Iris pigment epithelial cell (primary cell): ENCODE results near the gene PLXNB3.

Source experiments
- DNase-seq: peaks from one replicate; pipeline ENCODE4 v3.0.0-alpha.2; 2011; ENCODE audit warnings: low read depth

Gene PLXNB3

DNA sequence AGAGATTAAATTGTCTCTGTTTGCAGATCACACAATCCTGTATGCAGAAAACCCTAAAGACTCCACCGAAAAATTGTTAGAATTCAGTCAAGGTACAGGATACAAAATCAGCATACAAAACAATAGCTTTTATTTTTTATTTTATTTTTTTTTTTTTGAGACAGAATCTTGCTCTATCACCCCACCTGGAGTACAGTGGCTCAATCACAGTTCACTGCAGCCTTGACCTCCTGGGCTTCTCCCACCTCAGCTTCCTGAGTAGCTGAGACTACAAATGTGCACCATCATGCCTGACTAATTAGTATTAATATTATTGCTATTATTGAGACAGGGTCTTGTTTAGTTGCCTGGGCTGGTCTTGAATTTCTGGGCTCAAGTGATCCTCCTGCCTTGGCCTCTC, 8.9 kb upstream of the PLXNB3 start:
- no peak for DNase-seq

DNA sequence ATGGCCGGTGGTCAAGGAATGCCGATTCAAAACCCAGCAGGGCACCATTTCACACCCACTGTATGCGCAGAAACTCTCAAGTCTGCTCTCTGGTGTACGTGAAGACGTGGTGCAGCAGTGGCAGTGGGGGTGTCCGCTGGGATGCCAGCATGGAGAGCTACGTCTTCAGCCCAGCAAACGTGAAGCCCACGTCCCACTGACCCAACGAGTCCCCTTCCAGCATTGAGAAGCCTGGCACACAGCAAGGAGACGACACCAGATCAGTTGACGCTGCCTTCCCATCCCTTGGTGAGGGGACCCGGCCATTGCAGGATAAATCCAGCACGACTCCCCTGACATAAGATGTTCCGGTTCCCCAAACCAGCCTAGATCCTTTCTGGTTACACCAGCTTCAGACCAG, 2.2 kb upstream of the PLXNB3 start:
- DNase-seq = no peak

DNA sequence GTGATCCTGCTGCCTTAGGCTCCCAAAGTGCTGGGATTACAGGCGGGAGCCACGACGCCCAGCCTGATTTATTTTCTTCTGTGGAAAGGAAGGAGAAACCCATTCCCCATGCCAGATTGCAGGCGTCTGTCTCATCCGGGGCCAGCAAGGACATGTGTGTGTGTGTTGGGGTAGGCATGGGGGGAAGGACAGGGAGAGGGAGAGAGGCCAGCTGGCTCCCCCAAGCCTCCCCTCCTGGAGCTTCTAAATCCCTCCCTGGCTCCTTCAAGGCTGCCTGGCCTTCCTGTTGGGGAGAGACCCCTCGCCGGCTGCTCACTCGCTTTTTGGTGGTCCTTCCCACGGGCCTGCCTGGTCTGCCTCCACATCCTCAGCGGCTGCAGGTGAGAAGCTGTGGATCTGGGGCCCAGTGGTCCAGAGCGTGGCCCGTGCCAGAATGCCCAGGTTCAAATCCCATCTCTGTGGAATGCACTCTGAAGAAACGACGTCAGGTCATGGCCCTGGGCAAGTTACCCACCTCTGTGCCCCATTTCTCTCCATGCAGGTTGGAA, 1.3 kb upstream of the PLXNB3 start:
- DNase-seq = no peak

DNA sequence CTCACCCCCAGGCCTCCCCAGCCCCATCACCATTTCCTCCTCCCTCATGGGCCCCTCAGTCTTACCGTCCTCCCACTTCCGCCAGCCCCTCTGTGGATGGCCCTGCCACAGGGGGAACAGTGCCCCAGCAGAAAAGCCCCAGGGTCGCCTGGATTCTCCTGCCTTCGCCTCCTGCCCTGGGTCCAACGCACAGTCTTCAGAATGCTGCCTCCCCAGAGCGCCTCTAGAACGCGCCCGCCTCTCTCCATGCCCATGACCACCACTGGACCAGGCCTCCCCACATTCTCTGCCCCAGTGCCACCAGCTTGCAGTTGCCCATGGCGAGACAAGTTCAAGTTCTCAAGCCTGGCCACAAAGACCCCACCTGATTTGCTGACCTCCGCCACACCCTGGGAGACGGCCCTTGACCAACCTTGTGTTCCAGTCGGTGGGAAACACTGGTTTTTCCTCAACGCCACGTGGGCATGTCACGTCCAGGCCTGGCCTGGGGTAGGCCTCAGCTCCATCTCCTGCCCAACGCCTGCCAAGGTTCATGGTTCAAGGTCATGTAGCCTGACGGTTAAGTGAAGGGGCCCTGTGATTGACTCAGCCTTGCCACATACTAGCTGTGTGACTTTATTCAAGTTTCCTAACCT, 634 bp upstream of the PLXNB3 start:
- DNase-seq = no peak

DNA sequence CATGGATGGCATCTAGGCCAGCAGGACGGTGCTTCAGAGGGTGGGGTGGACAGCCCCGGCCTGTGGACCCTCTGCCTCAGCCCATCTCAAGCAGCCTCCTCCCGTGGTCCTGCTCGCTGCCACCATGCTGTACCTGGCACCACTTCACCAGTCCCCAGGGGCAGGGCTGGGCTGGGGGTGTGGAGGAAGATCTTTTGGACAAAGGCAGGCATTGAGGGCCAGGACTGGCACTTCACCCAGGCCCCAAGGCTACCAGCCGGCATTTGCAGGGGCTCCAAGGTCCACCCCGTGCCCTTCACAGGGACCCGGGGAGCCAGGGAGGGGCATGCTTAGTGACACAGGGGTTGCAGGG, 713 bp downstream of the PLXNB3 start:
- DNase-seq = no peak

DNA sequence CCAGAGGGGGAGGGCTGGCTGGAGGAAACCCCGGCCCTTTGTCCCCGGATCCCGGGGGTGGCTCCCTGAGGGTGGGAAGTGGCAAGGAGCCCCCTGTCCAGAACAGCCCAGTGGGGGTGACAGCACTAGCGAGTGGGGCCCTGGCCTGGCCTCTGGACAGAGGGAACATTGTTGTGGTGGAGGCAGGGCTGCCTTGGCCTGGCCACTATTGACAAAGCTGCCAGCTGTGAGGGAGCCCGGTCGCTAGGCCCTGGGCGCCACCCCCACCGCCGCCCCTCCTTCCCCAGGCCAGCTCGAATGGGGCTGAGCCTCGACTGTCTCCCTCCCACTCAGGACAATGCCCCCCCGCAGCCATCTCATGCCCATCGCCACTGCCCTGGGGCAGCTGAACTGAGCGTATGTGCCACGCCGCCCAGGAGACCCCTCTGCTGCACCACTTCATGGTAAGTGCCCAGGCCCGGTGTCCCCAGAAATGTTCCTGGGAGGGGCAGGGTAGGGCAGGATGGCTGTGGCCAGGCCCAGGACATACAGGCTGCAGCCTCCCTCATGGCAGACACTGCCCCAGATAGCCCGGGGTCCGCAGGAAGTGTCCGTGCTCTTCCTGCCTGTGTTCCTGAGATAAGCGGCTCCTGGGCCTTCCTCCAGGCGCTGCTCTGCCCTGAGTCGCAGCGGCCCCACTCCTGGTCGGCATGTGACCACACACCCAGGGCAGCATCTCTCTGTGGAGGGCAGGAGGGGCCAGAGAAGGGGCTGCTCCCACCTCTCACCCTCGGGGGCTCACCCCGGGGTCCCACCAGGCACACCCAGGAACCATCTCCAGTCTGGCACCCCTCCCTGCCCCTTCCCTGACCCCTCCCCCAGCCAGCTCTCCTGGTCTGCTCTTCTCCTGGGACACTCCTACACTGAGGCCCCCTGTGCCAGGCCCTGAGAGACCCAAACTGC, 1.4 kb downstream of the PLXNB3 start:
- DNase-seq = no peak

DNA sequence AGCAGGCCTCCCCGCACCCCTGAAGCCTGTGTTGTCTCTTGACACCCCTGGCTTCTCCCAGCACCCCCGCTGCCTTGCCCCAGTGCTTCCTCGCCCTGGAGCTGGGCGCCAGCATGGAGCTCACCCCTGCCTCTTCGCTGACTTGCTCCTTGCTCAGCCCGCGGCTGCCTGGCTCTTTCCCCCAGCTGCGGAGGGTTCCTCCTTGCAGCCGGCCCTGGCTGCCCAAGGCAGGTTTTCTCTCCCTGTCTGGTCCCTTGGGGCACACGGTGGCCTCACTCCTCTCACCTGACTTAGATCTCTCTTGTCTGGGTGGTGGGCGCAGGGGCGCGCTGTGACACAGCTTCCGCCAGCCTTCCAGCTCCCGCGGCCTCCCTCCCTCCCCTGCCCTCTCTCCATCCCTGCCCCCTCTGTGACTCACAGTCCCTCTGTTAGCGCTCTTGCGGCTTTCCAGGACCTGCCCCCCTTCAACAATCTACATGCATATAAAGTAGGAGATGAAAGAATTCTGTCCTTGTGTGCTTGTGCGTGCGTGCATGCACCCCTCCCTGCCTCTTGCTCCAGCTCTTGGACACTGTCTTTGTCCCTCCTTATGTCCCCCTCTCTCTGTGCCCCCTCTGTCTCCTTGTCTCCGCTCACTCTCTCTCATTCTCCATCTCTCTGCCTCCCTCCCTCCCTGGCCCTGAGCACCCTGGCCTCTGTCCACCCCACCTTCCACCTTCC, 2.2 kb downstream of the PLXNB3 start:
- peak; percentile 71 for DNase-seq

DNA sequence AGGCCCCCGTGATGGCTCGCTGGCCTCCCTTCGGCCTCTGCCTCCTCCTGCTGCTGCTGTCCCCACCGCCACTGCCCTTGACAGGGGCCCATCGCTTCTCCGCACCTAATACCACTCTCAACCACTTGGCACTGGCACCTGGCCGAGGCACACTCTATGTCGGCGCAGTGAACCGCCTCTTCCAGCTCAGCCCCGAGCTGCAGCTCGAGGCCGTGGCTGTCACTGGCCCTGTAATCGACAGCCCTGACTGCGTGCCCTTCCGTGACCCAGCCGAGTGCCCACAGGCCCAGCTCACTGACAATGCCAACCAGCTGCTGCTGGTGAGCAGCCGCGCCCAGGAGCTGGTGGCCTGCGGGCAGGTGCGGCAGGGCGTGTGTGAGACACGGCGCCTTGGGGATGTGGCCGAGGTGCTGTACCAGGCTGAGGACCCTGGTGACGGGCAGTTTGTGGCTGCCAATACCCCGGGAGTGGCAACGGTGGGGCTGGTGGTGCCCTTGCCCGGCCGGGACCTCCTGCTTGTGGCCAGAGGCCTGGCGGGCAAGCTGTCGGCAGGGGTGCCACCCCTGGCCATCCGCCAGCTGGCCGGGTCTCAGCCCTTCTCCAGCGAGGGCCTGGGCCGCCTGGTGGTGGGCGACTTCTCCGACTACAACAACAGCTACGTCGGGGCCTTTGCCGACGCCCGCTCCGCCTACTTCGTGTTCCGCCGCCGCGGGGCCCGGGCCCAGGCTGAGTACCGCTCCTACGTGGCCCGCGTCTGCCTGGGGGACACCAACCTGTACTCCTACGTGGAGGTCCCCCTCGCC, 3.0 kb downstream of the PLXNB3 start:
- DNase-seq = no peak

DNA sequence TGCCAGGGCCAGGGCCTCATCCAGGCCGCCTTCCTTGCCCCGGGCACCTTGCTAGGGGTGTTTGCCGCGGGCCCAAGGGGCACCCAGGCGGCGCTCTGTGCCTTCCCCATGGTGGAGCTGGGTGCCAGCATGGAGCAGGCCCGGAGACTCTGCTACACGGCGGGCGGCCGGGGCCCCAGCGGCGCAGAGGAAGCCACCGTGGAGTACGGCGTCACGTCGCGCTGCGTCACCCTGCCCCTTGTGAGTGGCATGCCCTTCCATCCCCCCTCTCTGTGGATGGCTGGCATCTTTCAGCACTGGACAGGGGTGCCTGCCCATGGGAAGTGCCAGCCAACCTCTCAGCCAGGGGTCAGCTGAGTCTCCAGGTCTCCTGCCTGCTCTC, 3.6 kb downstream of the PLXNB3 start:
- no peak for DNase-seq

DNA sequence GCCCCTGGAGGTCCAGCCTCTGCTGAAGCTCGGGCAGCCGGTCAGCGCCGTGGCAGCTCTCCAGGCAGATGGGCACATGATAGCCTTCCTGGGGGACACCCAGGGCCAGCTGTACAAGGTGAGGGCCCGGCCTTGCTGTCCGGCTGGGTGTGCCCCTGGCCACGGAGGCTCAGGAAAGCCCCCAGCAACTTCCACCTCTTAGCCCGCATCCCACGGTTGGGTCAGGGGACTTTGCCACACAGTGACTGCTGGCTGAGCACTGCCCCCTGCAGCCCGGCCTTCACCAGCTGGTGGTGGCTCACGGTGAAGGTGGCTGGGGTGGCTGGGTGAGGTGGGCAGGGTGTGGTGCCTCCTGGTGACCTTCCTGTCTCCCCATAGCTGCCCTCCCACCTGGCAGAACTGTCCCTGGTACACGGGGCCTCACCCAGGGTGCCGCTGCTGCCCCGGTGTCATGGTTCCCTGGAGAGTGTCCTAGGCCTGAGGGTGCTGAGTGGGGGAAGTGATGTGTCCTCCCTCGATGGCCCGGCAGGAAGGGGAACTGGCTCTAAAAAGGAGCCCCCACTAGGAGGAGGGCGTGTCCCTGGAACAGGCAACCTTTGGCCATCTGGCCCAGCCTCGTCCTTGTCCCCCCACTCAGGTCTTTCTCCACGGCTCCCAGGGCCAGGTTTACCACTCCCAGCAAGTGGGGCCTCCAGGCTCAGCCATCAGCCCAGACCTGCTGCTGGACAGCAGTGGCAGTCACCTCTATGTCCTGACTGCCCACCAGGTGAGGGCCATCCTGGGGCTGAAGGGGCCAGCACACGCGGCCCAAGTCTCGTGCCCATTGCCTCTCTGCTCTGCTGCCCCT, 4.5 kb downstream of the PLXNB3 start:
- DNase-seq = no peak

DNA sequence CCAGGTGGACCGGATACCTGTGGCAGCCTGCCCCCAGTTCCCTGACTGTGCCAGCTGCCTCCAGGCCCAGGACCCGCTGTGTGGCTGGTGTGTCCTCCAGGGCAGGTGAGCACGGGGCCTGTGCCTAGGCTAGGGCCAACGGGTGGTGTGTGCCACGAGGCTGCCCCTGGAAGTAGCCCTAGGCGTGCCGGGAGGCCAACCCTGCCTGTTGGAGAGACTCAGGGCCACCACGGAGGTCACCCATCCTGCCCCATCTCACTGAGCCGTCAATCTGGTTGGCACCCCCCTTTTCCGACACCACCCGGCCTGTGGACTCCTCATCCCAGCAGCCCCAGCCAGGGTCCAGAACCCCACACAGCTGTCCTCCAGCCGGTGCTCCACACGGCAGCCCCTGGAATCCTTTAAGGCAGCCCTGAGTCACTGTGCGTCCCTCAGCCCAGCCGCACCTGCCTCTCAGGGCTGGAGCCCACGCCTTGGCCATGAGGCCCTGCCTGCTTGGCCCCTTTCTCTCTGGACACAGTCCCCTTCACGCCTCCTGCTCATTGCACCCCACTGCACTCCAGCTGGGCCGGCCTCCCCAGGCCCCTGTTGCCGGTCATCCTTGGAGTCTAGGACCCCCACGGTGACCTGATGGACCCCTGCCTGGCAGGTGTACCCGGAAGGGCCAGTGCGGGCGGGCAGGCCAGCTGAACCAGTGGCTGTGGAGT, 5.3 kb downstream of the PLXNB3 start:
- DNase-seq = no peak

DNA sequence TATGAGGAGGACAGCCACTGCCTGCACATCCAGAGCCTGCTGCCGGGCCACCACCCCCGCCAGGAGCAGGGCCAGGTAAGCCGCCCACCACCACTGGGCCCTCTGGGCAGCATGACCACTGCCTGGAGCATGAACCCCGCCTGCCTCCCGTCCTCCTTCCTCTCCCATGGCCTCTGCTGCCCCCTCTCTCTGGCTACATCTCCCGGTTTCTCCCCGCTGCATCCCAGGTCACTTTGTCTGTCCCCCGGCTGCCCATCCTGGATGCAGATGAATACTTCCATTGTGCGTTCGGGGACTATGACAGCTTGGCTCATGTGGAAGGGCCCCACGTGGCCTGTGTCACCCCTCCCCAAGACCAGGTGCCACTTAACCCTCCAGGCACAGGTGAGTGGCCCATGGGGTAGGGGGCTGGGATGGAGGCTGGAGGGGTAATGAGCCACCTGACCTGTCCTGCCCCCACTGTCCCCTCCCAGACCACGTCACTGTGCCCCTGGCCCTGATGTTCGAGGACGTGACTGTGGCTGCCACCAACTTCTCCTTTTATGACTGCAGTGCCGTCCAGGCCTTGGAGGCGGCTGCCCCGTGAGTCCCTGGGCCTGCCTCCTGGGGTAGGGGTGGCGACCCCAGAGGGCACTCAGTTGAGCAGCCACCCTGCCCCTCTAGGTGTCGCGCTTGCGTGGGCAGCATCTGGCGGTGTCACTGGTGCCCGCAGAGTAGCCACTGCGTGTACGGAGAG, 6.0 kb downstream of the PLXNB3 start:
- DNase-seq = no peak

DNA sequence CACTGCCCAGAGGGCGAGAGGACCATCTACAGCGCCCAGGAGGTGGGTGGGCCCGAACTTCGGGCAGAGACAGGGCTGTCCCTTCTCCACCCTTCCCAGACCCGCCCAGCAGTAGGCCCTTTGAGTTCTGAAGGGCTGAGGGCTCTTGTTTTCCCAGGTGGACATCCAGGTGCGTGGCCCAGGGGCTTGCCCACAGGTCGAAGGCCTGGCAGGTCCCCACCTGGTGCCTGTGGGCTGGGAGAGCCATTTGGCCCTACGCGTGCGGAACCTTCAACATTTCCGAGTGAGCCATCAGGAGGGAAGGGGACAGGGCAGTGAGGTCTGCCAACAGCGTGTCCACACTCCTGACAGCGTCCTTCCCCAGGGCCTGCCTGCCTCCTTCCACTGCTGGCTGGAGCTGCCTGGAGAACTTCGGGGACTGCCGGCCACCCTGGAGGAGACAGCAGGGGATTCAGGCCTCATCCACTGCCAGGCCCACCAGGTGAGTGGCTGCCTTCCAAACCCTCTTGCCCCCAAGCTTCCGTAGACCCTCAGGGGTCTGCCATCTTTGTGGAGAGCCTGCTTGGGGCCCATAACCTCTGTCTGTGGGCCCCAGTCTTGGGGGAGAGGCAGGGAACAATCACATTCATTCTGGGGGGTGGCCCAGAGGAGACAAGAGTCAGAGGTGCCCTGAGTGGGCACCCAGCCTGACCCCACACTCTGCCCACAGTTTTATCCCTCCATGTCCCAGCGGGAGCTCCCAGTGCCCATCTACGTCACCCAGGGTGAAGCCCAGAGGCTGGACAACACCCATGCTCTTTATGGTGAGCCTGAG, 6.8 kb downstream of the PLXNB3 start:
- no peak for DNase-seq

DNA sequence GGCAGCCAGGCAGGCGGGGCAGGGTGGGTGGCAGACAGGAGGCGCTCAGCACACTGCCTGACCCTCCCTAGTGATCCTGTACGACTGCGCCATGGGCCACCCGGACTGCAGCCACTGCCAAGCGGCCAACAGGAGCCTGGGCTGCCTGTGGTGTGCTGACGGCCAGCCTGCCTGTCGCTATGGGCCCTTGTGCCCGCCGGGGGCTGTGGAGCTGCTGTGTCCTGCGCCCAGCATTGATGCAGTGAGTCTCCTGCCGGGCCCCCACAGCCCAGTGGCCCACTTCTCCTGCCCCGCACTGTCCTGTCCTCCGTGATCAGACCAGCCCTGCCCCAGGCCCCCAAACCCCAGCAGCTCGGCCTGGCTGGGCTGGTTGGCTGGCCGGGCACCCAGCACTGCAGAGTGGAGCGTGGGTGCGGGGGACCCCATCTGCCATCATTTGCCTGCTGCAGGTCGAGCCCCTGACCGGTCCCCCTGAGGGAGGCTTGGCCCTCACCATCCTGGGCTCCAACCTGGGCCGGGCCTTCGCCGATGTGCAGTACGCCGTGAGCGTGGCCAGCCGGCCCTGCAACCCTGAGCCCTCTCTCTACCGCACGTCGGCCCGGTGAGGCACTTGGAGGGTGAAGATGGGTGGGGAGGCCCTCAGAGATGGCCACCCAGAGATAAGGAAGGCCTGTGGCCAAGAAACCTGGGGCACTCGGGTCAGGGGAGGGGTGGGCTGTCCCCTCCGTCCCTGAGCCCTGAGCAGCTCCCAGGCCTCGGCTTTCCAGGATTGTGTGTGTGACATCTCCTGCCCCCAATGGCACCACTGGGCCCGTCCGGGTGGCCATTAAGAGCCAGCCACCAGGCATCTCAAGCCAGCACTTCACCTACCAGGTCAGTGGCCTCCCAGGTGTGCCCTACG, 7.6 kb downstream of the PLXNB3 start:
- DNase-seq = no peak

DNA sequence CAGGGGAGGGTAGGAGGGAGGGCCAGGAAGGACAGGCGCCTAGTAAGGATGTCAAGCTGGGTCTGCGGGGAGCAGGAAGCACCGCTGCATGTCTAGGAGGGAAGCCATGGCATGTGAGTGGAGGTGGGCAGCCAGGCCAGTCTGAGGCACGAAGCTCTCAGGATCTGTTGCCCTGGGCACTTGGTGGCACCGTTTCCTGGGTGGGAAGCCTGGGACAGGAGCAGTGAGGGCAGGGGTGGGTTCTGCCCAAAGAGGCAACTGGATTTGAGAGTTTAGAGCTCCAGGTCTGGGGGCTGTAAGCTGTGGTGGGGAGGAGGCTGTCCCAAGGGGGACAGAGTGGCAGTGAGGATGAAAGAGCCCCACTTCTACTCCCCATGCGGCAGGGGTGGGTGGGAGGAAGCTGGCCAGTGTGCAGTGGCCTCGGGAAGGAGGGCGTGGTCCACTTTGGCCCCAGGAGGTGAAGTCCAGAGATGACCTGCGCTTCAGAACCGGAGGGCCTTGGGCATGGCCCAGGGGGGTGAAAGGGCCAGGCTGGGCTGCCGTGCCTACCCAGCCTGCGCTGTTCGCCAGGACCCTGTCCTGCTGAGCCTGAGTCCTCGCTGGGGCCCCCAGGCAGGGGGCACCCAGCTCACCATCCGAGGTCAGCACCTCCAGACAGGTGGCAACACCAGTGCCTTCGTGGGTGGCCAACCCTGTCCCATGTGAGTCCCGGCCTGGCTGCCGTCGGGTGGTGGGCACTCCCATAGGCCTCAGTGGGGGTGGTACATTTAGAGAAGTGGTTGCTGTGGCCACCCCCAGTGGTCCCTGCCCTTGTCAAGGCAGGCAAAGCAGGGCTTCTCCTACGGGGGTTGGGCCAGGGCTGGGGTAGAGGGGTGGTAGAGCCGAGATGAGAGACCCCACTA, 8.5 kb downstream of the PLXNB3 start:
- DNase-seq = no peak

DNA sequence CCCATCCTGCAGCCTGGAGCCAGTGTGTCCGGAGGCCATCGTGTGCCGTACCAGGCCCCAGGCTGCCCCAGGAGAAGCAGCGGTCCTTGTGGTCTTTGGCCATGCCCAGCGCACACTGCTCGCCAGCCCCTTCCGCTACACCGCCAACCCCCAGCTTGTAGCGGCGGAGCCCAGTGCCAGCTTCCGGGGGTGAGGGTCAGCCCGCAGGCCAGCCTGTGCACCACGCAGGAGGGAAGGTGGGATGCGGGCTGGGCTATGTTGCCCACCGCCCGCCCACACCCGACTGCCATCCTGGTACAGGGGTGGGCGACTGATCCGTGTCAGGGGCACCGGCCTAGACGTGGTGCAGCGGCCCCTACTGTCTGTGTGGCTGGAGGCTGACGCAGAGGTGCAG, 9.2 kb downstream of the PLXNB3 start:
- DNase-seq = no peak
